RWPE2 (cell line): ENCODE data around the gene GJA5.
"Not testable (repeated sequence)": the region's sequence is repeated elsewhere in the genome, so short reads cannot be mapped to it uniquely, and the experiment has no call there.

Experiments
- ATAC-seq: fragments of 200-7000 bp; cut with Tn5 transposase; 3 replicates; pipeline ENCODE4 v1.9.1; 2021; ENCODE audit warnings: low read depth
- DNase-seq: peaks from one replicate; pipeline ENCODE4 v3.0.0-alpha.2; 2020; ENCODE audit warnings: low spot score
- H3K27ac ChIP-seq: fragments of 450-650 bp; 2 replicates; pipeline ENCODE4 v1.5.1; 2017; ENCODE audit warnings: mild to moderate bottlenecking; ENCODE audit not compliant: poor library complexity, severe bottlenecking
- H3K27me3 ChIP-seq: fragments of 250-450 bp; sonication (Bioruptor Pico); 2 replicates; pipeline ENCODE4 v1.5.1; 2021; ENCODE audit warnings: mild to moderate bottlenecking, moderate library complexity; ENCODE audit not compliant: insufficient read depth, poor library complexity, severe bottlenecking
- H3K36me3 ChIP-seq: fragments of 250-450 bp; sonication (Bioruptor Pico); 2 replicates; pipeline ENCODE4 v1.5.1; 2020; ENCODE audit warnings: low read depth, mild to moderate bottlenecking, moderate library complexity
- H3K4me1 ChIP-seq: fragments of 250-450 bp; sonication (Bioruptor Pico); 2 replicates; pipeline ENCODE4 v1.5.1; 2021; ENCODE audit warnings: mild to moderate bottlenecking, moderate library complexity; ENCODE audit not compliant: insufficient read depth, poor library complexity, severe bottlenecking
- H3K4me3 ChIP-seq: fragments of 250-450 bp; sonication (Bioruptor Pico); 2 replicates; pipeline ENCODE4 v1.5.1; 2021; ENCODE audit warnings: mild to moderate bottlenecking, moderate library complexity; ENCODE audit not compliant: severe bottlenecking
- H3K9me3 ChIP-seq: fragments of 250-450 bp; sonication (Bioruptor Pico); 2 replicates; pipeline ENCODE4 v1.5.1; 2021; ENCODE audit warnings: mild to moderate bottlenecking, moderate library complexity; ENCODE audit not compliant: severe bottlenecking
- CTCF ChIP-seq: fragments of 450-650 bp; IDR thresholded peaks from one replicate; pipeline ENCODE4 v1.5.1; 2017; ENCODE audit warnings: mild to moderate bottlenecking, moderate library complexity; ENCODE audit not compliant: poor library complexity, severe bottlenecking

GJA5 gene

DNA sequence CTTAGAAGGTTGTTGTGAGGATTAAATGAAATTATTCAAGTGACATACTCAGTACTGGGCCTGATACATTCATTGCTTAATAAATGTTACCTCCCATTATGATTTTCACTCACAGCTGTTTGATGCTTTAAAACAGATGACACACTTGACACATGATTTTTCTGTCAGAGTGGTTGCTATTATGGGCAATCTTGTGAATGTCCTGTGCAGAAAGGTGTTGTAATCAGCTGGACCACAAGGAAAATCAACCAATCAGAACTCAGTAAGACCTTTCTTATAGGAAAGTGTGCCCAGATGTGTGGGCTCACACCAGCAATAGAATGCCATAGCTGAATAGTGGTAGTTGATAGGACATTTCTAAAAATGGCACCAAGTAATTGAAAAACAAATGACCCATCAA, 23.5 kb downstream of the GJA5 start:
- Histone ChIP-seq H3K27me3 (no peaks in the 10 kb centered on the region), H3K9me3 (no peaks in the 10 kb centered on the region)

DNA sequence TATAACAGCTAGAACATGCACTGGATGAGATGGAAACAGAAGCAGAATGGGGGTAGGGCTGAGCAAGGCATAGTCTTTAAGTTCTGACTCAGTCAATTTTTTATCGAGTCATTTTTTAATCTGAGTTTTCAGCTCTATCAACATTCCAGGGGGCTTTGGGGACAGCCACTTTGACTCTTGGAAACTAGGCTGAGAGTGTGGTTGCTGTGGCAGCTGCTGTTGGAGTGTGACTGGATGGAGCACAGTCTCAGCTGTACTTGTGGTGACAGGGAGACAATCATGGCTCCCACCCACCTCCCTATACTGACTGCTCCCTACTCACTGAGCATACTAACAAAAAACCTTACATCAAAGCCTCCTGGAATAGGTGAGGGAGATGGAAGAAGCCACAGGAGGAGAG, 25.0 kb downstream of the GJA5 start:
- Histone ChIP-seq H3K27me3 (no peaks in the 10 kb centered on the region), H3K36me3 (no peaks in the 10 kb centered on the region), H3K9me3 (no peaks in the 10 kb centered on the region), H3K27ac (no peak overlapping the region), H3K4me1 (no peaks in the 10 kb centered on the region), H3K4me3 (no peak overlapping the region)
- DNase-seq: no peak
- no peak for ATAC-seq
- TF ChIP-seq CTCF: no peak

More for the DNA sequence above, 23.5 kb downstream of the GJA5 start:
- Histone ChIP-seq H3K36me3 (no peaks in the 10 kb centered on the region), H3K4me1 (no peaks in the 10 kb centered on the region), H3K4me3 (no peak overlapping the region), H3K27ac (no peak overlapping the region)
- TF ChIP-seq CTCF: no peak
- DNase-seq (no peak), ATAC-seq (no peak)

DNA sequence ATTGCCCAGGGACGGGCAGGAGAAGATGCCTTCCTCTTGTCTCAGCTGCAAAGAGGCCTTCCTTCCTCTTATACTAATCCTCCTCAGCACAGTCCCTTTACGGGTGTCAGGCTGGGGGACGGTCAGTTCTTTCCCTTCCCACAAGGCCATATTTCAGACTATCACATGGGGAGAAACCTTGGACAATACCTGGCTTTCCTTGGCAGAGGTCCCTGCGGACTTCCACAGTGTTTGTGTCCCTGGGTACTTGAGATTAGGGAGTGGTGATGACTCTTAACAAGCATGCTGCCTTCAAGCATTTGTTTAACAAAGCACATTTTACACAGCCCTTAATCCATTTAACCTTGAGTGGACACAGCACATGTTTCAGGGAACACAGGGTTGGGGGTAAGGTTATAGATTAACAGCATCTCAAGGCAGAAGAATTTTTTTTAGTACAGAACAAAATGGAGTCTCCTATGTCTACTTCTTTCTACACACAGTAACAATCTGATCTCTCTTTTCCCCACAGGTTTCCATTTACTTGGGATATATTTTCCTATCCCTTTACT, 26.0 kb downstream of the GJA5 start:
- not testable (repeated sequence) for ATAC-seq, H3K9me3 ChIP-seq, H3K4me3 ChIP-seq, H3K27ac ChIP-seq, H3K27me3 ChIP-seq, H3K36me3 ChIP-seq, DNase-seq, H3K4me1 ChIP-seq

- H3K9me3 ChIP-seq: no peaks in the 10 kb centered on the region
- no peak for ATAC-seq
- no peaks in the 10 kb centered on the region for H3K4me1 ChIP-seq
- no peaks in the 10 kb centered on the region for H3K27me3 ChIP-seq
- no peak overlapping the region for H3K4me3 ChIP-seq
- TF ChIP-seq CTCF: no peak
- DNase-seq: no peak
- no peak overlapping the region for H3K27ac ChIP-seq
- no peaks in the 10 kb centered on the region for H3K36me3 ChIP-seq
Measured at GRCh38 chr1:147729315-147729714, 31.1 kb downstream of the GJA5 start.

- no peaks in the 10 kb centered on the region for H3K36me3 ChIP-seq
- no peak overlapping the region for H3K4me3 ChIP-seq
- peaks cover 2% of the 10 kb centered on the region for H3K4me1 ChIP-seq
- DNase-seq: no peak
- no peak overlapping the region for H3K27ac ChIP-seq
- no peak for TF ChIP-seq CTCF
- no peaks in the 10 kb centered on the region for H3K27me3 ChIP-seq
- ATAC-seq: no peak
- no peaks in the 10 kb centered on the region for H3K9me3 ChIP-seq
Measured at GRCh38 chr1:147726168-147726567, 34.2 kb downstream of the GJA5 start.
